A549 (cell line): ENCODE results near the gene GMDS. TPM values are rescaled to one million over a fixed set of nuclear protein-coding genes. Genes with fewer than 3 reads are reported as not detected.

Source experiments
- ATAC-seq, 2 experiments: fragments of 200-7000 bp in 1 of 2; fragments of >200 bp in 1 of 2; cut with Nextera tagmentation in 1 of 2; cut with Tn5 transposase in 1 of 2; 3 replicates each; pipeline versions ENCODE4 v1.8.0 to v1.9.1; 2018 to 2020; ENCODE audit warnings: mild to moderate bottlenecking in 1 of 2, moderate library complexity in 1 of 2
- CTCF ChIA-PET: fragments of 300-600 bp; sonication (Branson Sonifier 250); formaldehyde crosslinking; extraction: SDS; loops from one replicate; lab custom pipeline; 2021; ENCODE audit warnings: antibody characterized with exemption, inconsistent platforms; lab: Yijun Ruan, JAX
- POLR2A ChIA-PET: fragments of 350-600 bp; formaldehyde crosslinking; extraction: SDS; loops from one replicate; lab custom pipeline; 2021; ENCODE audit warnings: antibody characterized with exemption, inconsistent platforms; lab: Yijun Ruan, JAX
- DNase-seq, 2 experiments: peaks; one replicate each; pipeline versions ENCODE4 v3.0.0 to v3.0.0-alpha.2; 2011 to 2016; ENCODE audit warnings: low read depth in 1 of 2, low spot score in 1 of 2
- FAIRE-seq: peaks from 2 replicates; lab custom pipeline; 2011; peaks lifted over from hg19 to GRCh38; lab: Jason Lieb, UNC
- H3K27ac ChIP-seq, 2 experiments: fragments of >200 bp; sonication (Bioruptor Twin); formaldehyde crosslinking; 3 replicates each; pipeline ENCODE4 v1.5.1; 2016 to 2017
- H3K4me1 ChIP-seq: fragments of >200 bp; sonication (Bioruptor Twin); formaldehyde crosslinking; 3 replicates; pipeline ENCODE4 v1.6.1; 2016
- H3K4me2 ChIP-seq: fragments of >200 bp; sonication (Bioruptor Twin); formaldehyde crosslinking; 3 replicates; pipeline ENCODE4 v1.6.1; 2016
- H3K4me3 ChIP-seq: fragments of >200 bp; sonication (Bioruptor Twin); formaldehyde crosslinking; 3 replicates; pipeline ENCODE4 v1.5.1; 2016
- H3K9me3 ChIP-seq: fragments of >200 bp; sonication (Bioruptor Twin); formaldehyde crosslinking; 3 replicates; pipeline ENCODE4 v1.6.1; 2016
- ATOH8 ChIP-seq: fragments of 250-450 bp; sonication (Bioruptor Pico); IDR thresholded peaks from 2 replicates; pipeline ENCODE4 v1.5.0; 2020; ENCODE audit warnings: low read depth, mild to moderate bottlenecking, moderate library complexity
- BCL3 ChIP-seq: fragments of >200 bp; sonication (Bioruptor Twin); formaldehyde crosslinking; IDR thresholded peaks from 3 replicates; pipeline ENCODE4 v1.6.1; 2016
- BHLHE40 ChIP-seq: IDR thresholded peaks from 2 replicates; pipeline ENCODE4 v1.6.1; 2012; ENCODE audit warnings: low read depth, low read length, inconsistent platforms
- CEBPB ChIP-seq, 2 experiments: fragments of >200 bp in 1 of 2; sonication (Bioruptor Twin) in 1 of 2; formaldehyde crosslinking in 1 of 2; IDR thresholded peaks; 2 replicates each; pipeline ENCODE4 v1.6.1; 2012 to 2016
- EHF ChIP-seq: fragments of 250-450 bp; sonication (Bioruptor Pico); IDR thresholded peaks from 2 replicates; pipeline ENCODE4 v1.5.0; 2020; ENCODE audit warnings: mild to moderate bottlenecking
- EHMT2 ChIP-seq: fragments of 200-600 bp; sonication (generic); IDR thresholded peaks from 2 replicates; pipeline ENCODE4 v1.6.1; 2016; ENCODE audit warnings: antibody characterized with exemption, low read depth, mild to moderate bottlenecking, moderate library complexity
- ESRRA ChIP-seq: fragments of 150-350 bp; IDR thresholded peaks from 2 replicates; pipeline ENCODE4 v1.6.1; 2014; ENCODE audit warnings: mild to moderate bottlenecking, low read length, borderline replicate concordance
- FOXS1 ChIP-seq: fragments of 250-450 bp; sonication (Bioruptor Pico); IDR thresholded peaks from 2 replicates; pipeline ENCODE4 v1.5.0; 2020; ENCODE audit warnings: mild to moderate bottlenecking, moderate library complexity
- GATA3 ChIP-seq: IDR thresholded peaks from 2 replicates; pipeline ENCODE4 v1.6.1; 2012; ENCODE audit warnings: borderline replicate concordance
- HDAC2 ChIP-seq: fragments of 200-600 bp; sonication (generic); IDR thresholded peaks from 2 replicates; pipeline ENCODE4 v1.6.1; 2016
- HEYL ChIP-seq: fragments of 250-450 bp; sonication (Bioruptor Pico); IDR thresholded peaks from 2 replicates; pipeline ENCODE4 v1.8.0; 2021; ENCODE audit warnings: mild to moderate bottlenecking, moderate library complexity
- HOXB5 ChIP-seq: fragments of 250-450 bp; sonication (Bioruptor Pico); IDR thresholded peaks from 2 replicates; pipeline ENCODE4 v1.5.0; 2020; ENCODE audit warnings: mild to moderate bottlenecking, moderate library complexity
- JUN ChIP-seq, 2 experiments: fragments of >200 bp; sonication (Bioruptor Twin); formaldehyde crosslinking; IDR thresholded peaks; 2 replicates in 1 of 2; 3 replicates in 1 of 2; pipeline ENCODE4 v1.6.1; 2016 to 2017
- JUNB ChIP-seq: fragments of >200 bp; sonication (Bioruptor Twin); formaldehyde crosslinking; IDR thresholded peaks from 2 replicates; pipeline ENCODE4 v1.6.1; 2016
- KDM1A ChIP-seq: fragments of 200-600 bp; sonication (generic); IDR thresholded peaks from 2 replicates; pipeline ENCODE4 v1.6.1; 2016; ENCODE audit warnings: low read depth, mild to moderate bottlenecking
- KDM5A ChIP-seq: fragments of 200-600 bp; sonication (generic); IDR thresholded peaks from 2 replicates; pipeline ENCODE4 v1.6.1; 2016; ENCODE audit warnings: antibody characterized with exemption, mild to moderate bottlenecking
- MAFK ChIP-seq: fragments of 450-650 bp; IDR thresholded peaks from 2 replicates; pipeline ENCODE4 v1.6.1; 2014; ENCODE audit not compliant: partially characterized antibody
- MAZ ChIP-seq: fragments of 150-350 bp; IDR thresholded peaks from 2 replicates; pipeline ENCODE4 v1.6.1; 2014; ENCODE audit warnings: antibody characterized with exemption, low read depth, low read length, borderline replicate concordance
- MYC ChIP-seq: IDR thresholded peaks from 2 replicates; pipeline ENCODE4 v1.6.1; 2012; ENCODE audit warnings: mild to moderate bottlenecking, inconsistent platforms, low read length, improper control_type of control experiment, borderline replicate concordance
- NPAS2 ChIP-seq: fragments of 250-450 bp; sonication (Bioruptor Pico); IDR thresholded peaks from 2 replicates; pipeline ENCODE4 v1.8.0; 2022; ENCODE audit warnings: mild to moderate bottlenecking, moderate library complexity, borderline replicate concordance
- NR3C1 ChIP-seq: fragments of >200 bp; sonication (Bioruptor Twin); formaldehyde crosslinking; IDR thresholded peaks from 3 replicates; pipeline ENCODE4 v1.6.1; 2017
- PHF8 ChIP-seq: fragments of 200-600 bp; sonication (generic); IDR thresholded peaks from 2 replicates; pipeline ENCODE4 v1.6.1; 2016; ENCODE audit warnings: low read depth, mild to moderate bottlenecking, antibody characterized with exemption, moderate library complexity, borderline replicate concordance
- POLR2A ChIP-seq: IDR thresholded peaks from 2 replicates; pipeline ENCODE4 v1.6.1; 2012; ENCODE audit warnings: mild to moderate bottlenecking, low read length
- POLR2AphosphoS2 ChIP-seq: conservative IDR thresholded peaks from 2 replicates; pipeline ENCODE4 v1.6.1; 2012; ENCODE audit warnings: low read length, improper control_type of control experiment, inconsistent platforms
- RCOR1 ChIP-seq: fragments of 150-350 bp; IDR thresholded peaks from 2 replicates; pipeline ENCODE4 v1.6.1; 2014; ENCODE audit warnings: antibody characterized with exemption, low read length, low read depth
- RNF2 ChIP-seq: fragments of 200-600 bp; sonication (generic); IDR thresholded peaks from 2 replicates; pipeline ENCODE4 v1.6.1; 2016; ENCODE audit warnings: low read depth, mild to moderate bottlenecking, antibody characterized with exemption, moderate library complexity, borderline replicate concordance
- SREBF2 ChIP-seq: fragments of 450-650 bp; IDR thresholded peaks from 2 replicates; pipeline ENCODE4 v1.6.1; 2014; ENCODE audit warnings: mild to moderate bottlenecking, moderate library complexity
- TFCP2L1 ChIP-seq: fragments of 250-450 bp; sonication (Bioruptor Pico); IDR thresholded peaks from 2 replicates; pipeline ENCODE4 v1.5.0; 2021; ENCODE audit warnings: mild to moderate bottlenecking
- TP53 ChIP-seq: fragments of 250-450 bp; sonication (Bioruptor Pico); IDR thresholded peaks from 2 replicates; pipeline ENCODE4 v1.5.0; 2021; ENCODE audit warnings: mild to moderate bottlenecking, moderate library complexity
- ZC3H11A ChIP-seq: fragments of 450-650 bp; IDR thresholded peaks from 2 replicates; pipeline ENCODE4 v1.6.1; 2014; ENCODE audit warnings: antibody characterized with exemption, mild to moderate bottlenecking
- ZNF302 ChIP-seq: fragments of 250-450 bp; sonication (Bioruptor Pico); IDR thresholded peaks from 2 replicates; pipeline ENCODE4 v1.9.0; 2021; ENCODE audit warnings: inconsistent platforms, mild to moderate bottlenecking, moderate library complexity
- WGBS: methylation state at CpG from one replicate; pipeline ENCODE4 v1.1.6; 2017; ENCODE audit errors: missing lambda C conversion rate; 5-methylcytosine and 5-hydroxymethylcytosine counted together
- polyA plus RNA-seq, 4 experiments: library from polyadenylated mRNA; depleted of rRNA in 3 of 4; stranded (reverse); fragments of >200 nt; fragmentation: RNase III in 1 of 4; extraction: RNeasy Plus Mini Kit Qiagen cat#74134 plus additional on column Dnase treatment in 1 of 4; gene quantifications; 2 replicates in 3 of 4; 3 replicates in 1 of 4; pipeline ENCODE4 v1.2.3, GENCODE V29; 2011 to 2017
- TF ChIP-seq, protein P1 (sequence below): fragments of 450-650 bp; IDR thresholded peaks from 2 replicates; pipeline ENCODE4 v1.6.1; 2014; ENCODE audit warnings: antibody characterized with exemption

GMDS gene
- polyA plus RNA-seq, 2 of the 4 experiments (the other 2 are of a cell fraction), result 9.9 to 12.4 TPM

- POLR2A ChIA-PET, result no interaction called here
- Histone ChIP-seq H3K4me1 (no peaks in the 10 kb centered on the region), H3K4me2 (no peak overlapping the region), H3K4me3 (no peak overlapping the region), H3K27ac (no peak overlapping the region), H3K9me3 (no peaks in the 10 kb centered on the region)
- no peak for FAIRE-seq
- TF ChIP-seq MYC, result no peak
- no peak for TF ChIP-seq TFCP2L1
- TF ChIP-seq KDM5A, result no peak
- TF ChIP-seq BHLHE40, result no peak
- TF ChIP-seq HDAC2, result no peak
- no peak for TF ChIP-seq CEBPB (IDR thresholded peaks at IDR 0.05)
- TF ChIP-seq KDM1A, result no peak
- no peak for TF ChIP-seq HEYL
- no peak for TF ChIP-seq ATOH8
- no peak for TF ChIP-seq RCOR1
- no peak for TF ChIP-seq SREBF2
- no peak for TF ChIP-seq POLR2AphosphoS2
- TF ChIP-seq, protein P1, sequence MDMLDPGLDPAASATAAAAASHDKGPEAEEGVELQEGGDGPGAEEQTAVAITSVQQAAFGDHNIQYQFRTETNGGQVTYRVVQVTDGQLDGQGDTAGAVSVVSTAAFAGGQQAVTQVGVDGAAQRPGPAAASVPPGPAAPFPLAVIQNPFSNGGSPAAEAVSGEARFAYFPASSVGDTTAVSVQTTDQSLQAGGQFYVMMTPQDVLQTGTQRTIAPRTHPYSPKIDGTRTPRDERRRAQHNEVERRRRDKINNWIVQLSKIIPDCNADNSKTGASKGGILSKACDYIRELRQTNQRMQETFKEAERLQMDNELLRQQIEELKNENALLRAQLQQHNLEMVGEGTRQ, result no peak
- TF ChIP-seq PHF8, result no peak
- no peak for TF ChIP-seq POLR2A
- TF ChIP-seq ZNF302 (CRISPR knock-in tag), result no peak
- TF ChIP-seq NR3C1, result no peak
- TF ChIP-seq MAFK, result no peak
- no peak for TF ChIP-seq JUNB
- TF ChIP-seq MAZ, result no peak
- CTCF ChIA-PET, result interaction anchor here (1.9 kb wide), 1 partner anchor 16 kb away, joined by 5 read pairs; no protein-coding TSS in a partner anchor
- no peak for DNase-seq
- ATAC-seq, result no peak
- WGBS, result 71% methylated on average over 9 of the region's 9 CpGs
Measured at GRCh38 chr6:1703091-1703855, 542.1 kb downstream of the GMDS start.

DNA sequence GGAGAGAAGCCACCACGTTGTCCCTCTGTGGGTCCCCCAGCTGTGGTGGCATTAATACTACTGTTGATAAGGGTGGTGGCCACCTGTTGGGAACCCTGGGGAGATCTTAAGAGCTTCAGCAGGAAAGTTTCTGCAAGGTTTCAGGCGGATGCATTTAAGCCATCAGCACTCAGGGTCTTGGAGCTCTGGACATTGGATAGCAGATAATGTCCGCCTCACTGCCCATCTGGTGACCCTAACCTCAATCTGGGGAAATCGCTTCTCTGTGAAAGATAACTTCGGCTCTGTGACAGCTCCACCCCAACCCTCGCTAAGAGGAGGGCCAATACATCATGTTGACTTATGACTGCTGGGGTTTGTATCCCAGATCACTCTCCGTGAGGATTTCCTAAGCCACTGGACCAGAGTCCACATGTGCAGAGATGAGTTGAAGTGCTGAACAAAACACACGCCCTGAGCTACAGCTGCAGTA, 542.8 kb downstream of the GMDS start:
- no peak for DNase-seq
- FAIRE-seq, result no peak
- POLR2A ChIA-PET, result no interaction called here
- no peak overlapping the region for H3K27ac ChIP-seq
- WGBS, result 66% methylated on average over 8 of the region's 8 CpGs
- H3K4me2 ChIP-seq, result no peak overlapping the region
- ATAC-seq, result no peak
- TF ChIP-seq FOXS1 (CRISPR knock-in tag) (no peak), TP53 (CRISPR knock-in tag) (no peak), BCL3 (no peak), EHF (CRISPR knock-in tag) (no peak), ZC3H11A (no peak), MYC (no peak), PHF8 (no peak), RNF2 (no peak), POLR2AphosphoS2 (no peak), NPAS2 (CRISPR knock-in tag) (no peak), JUN (IDR thresholded peaks at IDR 0.05) (no peak), KDM1A (no peak), ATOH8 (no peak), GATA3 (no peak), ESRRA (no peak), TFCP2L1 (no peak), HOXB5 (CRISPR knock-in tag) (no peak), JUNB (no peak), EHMT2 (no peak)
- H3K9me3 ChIP-seq, result no peaks in the 10 kb centered on the region
- H3K4me1 ChIP-seq, result no peaks in the 10 kb centered on the region
- H3K4me3 ChIP-seq, result no peak overlapping the region
- CTCF ChIA-PET, result interaction anchor here (0.6 to 1.9 kb wide), 2 partner anchors 16 to 434 kb away, joined by 3 to 5 read pairs; no protein-coding TSS in a partner anchor
